ENCODE results near the gene ARHGAP26. TPM values are rescaled to one million over a fixed set of nuclear protein-coding genes. Genes with fewer than 3 reads are reported as not detected.

The ARHGAP26 gene
- total and polyA plus RNA-seq, 2 of the 4 experiments (the other 2 are of a cell fraction): 0.54 to 0.56 TPM

GRCh38 chr5:143130613-143131305 is 360.6 kb downstream of the ARHGAP26 start:
- BruUV-seq (replicated peaks): no TSS peak
- H2BK20ac ChIP-seq (ENCODE audit: low read depth, low read length): no peak overlapping the region
- 80% methylated on average over 1 of the region's 5 CpGs; no CpG with 5 or more reads in 1 of the 2 experiments for WGBS, 2 experiments (ENCODE audit: extremely low coverage in 2 of 2, insufficient read length in 1 of 2)

More at GRCh38 chr5:143130613-143131305, 360.6 kb downstream of the ARHGAP26 start:
- H3K27ac ChIP-seq (ENCODE audit: insufficient read depth, low read length): no peak overlapping the region
- no peak overlapping the region for H3K9ac ChIP-seq (ENCODE audit: low read depth, low read length)
- H3K9me3 ChIP-seq (ENCODE audit: control insufficient read depth, insufficient read depth, low read length): no peaks in the 10 kb centered on the region
- no peaks in the 10 kb centered on the region for H3K79me1 ChIP-seq (ENCODE audit: low read depth in 1 of 2, low read length in 2 of 2)
- peaks cover 4% of the 10 kb centered on the region for H3K4me1 ChIP-seq (ENCODE audit: control insufficient read depth, insufficient read depth, low read length)
- no peak overlapping the region for H2AK5ac ChIP-seq (ENCODE audit: low read depth, low read length)
- H3K14ac ChIP-seq (replicated peaks; ENCODE audit: low read depth, low read length): no peak overlapping the region
- no peak overlapping the region for H2AK9ac ChIP-seq (replicated peaks; ENCODE audit: low read depth, low read length, poor library complexity)
- no peak overlapping the region for H2BK15ac ChIP-seq (ENCODE audit: low read depth, low read length)
- no peak overlapping the region for H4K5ac ChIP-seq (ENCODE audit: low read depth, low read length)
- H2BK120ac ChIP-seq (ENCODE audit: low read depth, low read length): no peak overlapping the region
- DNase-seq (no peak), ATAC-seq (ENCODE audit: low read depth) (no peak)
- H3K56ac ChIP-seq (ENCODE audit: extremely low read depth, insufficient read depth, low read length): no peak overlapping the region
- in situ Hi-C loops (cut with MboI; ENCODE audit: low sequenced_read_pairs) (no loop called here), intact Hi-C loops (cut with micrococcal nuclease) (no loop called here), dilution Hi-C loops (cut with HindIII; ENCODE audit: low sequenced_read_pairs, unreplicated experiment) (no loop called here)
- H3K4ac ChIP-seq (ENCODE audit: low read depth, low read length): no peak overlapping the region
- no peaks in the 10 kb centered on the region for H3K36me3 ChIP-seq (ENCODE audit: control insufficient read depth, insufficient read depth, low read length)
- H4K8ac ChIP-seq (ENCODE audit: low read depth in 2 of 2, low read length in 2 of 2): no peak overlapping the region
- ChIA-PET POLR2A (ENCODE audit: unreplicated experiment) (no interaction called here), CTCF (no interaction called here)
- H3K9me1 ChIP-seq (ENCODE audit: insufficient read depth, low read length): peaks cover 8% of the 10 kb centered on the region
- no peak overlapping the region for H3K18ac ChIP-seq (ENCODE audit: low read depth, low read length)
- no peaks in the 10 kb centered on the region for H3K27me3 ChIP-seq (ENCODE audit: control insufficient read depth, insufficient read depth, low read length)
- H2AFZ ChIP-seq (replicated peaks; ENCODE audit: low read length, poor library complexity): no peak overlapping the region
- no peak overlapping the region for H3K4me2 ChIP-seq (ENCODE audit: low read depth, low read length)
- TF ChIP-seq MAFK (IDR thresholded peaks at IDR 0.05; ENCODE audit: low read depth, low read length) (no peak), RAD21 (IDR thresholded peaks at IDR 0.05; ENCODE audit: low read length) (no peak)
- no peaks in the 10 kb centered on the region for H4K20me1 ChIP-seq (ENCODE audit: insufficient read depth, low read length)
- no peak overlapping the region for H3K4me3 ChIP-seq (ENCODE audit: insufficient read depth, low read depth, low read length)
- H2BK5ac ChIP-seq (ENCODE audit: low read depth, low read length, poor library complexity, severe bottlenecking): no peak overlapping the region
- no peak overlapping the region for H4K91ac ChIP-seq (ENCODE audit: insufficient read depth, low read depth, low read length)
- H3K23ac ChIP-seq (ENCODE audit: low read depth, low read length): no peak overlapping the region
